GM23338 (cell line): ENCODE data around the gene DCAF10. TPM values are rescaled to one million over a fixed set of nuclear protein-coding genes. Genes with fewer than 3 reads are reported as not detected.
"Not testable (repeated sequence)": the region's sequence is repeated elsewhere in the genome, so short reads cannot be mapped to it uniquely, and the experiment has no call there.

Experiments
- ATAC-seq: fragments of 200-7000 bp; cut with Tn5 transposase; 3 replicates; pipeline ENCODE4 v1.9.1; 2020
- DNase-seq: peaks from one replicate; pipeline ENCODE4 v3.0.0-alpha.2; 2015; ENCODE audit warnings: low spot score
- H2AFZ ChIP-seq: fragments of 200-600 bp; sonication (generic); 2 replicates; pipeline ENCODE4 v1.8.0; 2016; ENCODE audit warnings: antibody characterized with exemption, mild to moderate bottlenecking, moderate library complexity
- H3F3A ChIP-seq: fragments of 200-600 bp; sonication (generic); replicated peaks from 2 replicates; pipeline ENCODE4 v1.8.0; 2017; ENCODE audit warnings: antibody characterized with exemption, mixed run types, low read depth
- H3K27ac ChIP-seq: fragments of 200-600 bp; sonication (generic); 2 replicates; pipeline ENCODE4 v1.6.1; 2016; ENCODE audit warnings: low read depth
- H3K27me3 ChIP-seq: fragments of 200-600 bp; sonication (generic); 2 replicates; pipeline ENCODE4 v1.8.0; 2016; ENCODE audit warnings: mild to moderate bottlenecking, mixed run types, moderate library complexity; ENCODE audit not compliant: insufficient read depth
- H3K36me3 ChIP-seq: fragments of 200-600 bp; sonication (generic); 2 replicates; pipeline ENCODE4 v1.8.0; 2016; ENCODE audit warnings: mild to moderate bottlenecking; ENCODE audit not compliant: insufficient read depth
- H3K4me1 ChIP-seq: fragments of 200-600 bp; sonication (generic); 2 replicates; pipeline ENCODE4 v1.8.0; 2016; ENCODE audit warnings: mild to moderate bottlenecking, moderate library complexity; ENCODE audit not compliant: insufficient read depth
- H3K4me2 ChIP-seq: fragments of 200-600 bp; sonication (generic); 2 replicates; pipeline ENCODE4 v1.7.1; 2017; ENCODE audit warnings: mixed run types
- H3K4me3 ChIP-seq: fragments of 200-600 bp; sonication (generic); 2 replicates; pipeline ENCODE4 v1.6.1; 2016; ENCODE audit warnings: mixed run types
- H3K79me2 ChIP-seq: fragments of 200-600 bp; sonication (generic); replicated peaks from 2 replicates; pipeline ENCODE4 v1.8.0; 2017; ENCODE audit warnings: mild to moderate bottlenecking; ENCODE audit not compliant: insufficient read depth
- H3K9me2 ChIP-seq: fragments of 200-600 bp; sonication (generic); 2 replicates; pipeline ENCODE4 v1.8.0; 2017; ENCODE audit not compliant: insufficient read depth
- H4K20me1 ChIP-seq: fragments of 200-600 bp; sonication (generic); replicated peaks from 2 replicates; pipeline ENCODE4 v1.8.0; 2017; ENCODE audit warnings: mild to moderate bottlenecking; ENCODE audit not compliant: insufficient read depth
- H3K27ac Mint-ChIP-seq: 2 replicates; pipeline ENCODE4 v1.8.0; 2020; ENCODE audit warnings: inconsistent platforms, mild to moderate bottlenecking, moderate library complexity, mixed read lengths
- H3K27me3 Mint-ChIP-seq: 3 replicates; pipeline ENCODE4 v1.8.0; 2022; ENCODE audit warnings: low read depth, mild to moderate bottlenecking, moderate library complexity, mixed read lengths, inconsistent platforms; ENCODE audit not compliant: insufficient read depth, poor library complexity
- H3K36me3 Mint-ChIP-seq: 3 replicates; pipeline ENCODE4 v1.8.0; 2021; ENCODE audit warnings: low read depth, mild to moderate bottlenecking, inconsistent platforms, moderate library complexity, mixed read lengths
- H3K4me1 Mint-ChIP-seq: 3 replicates; pipeline ENCODE4 v1.8.0; 2020; ENCODE audit warnings: mild to moderate bottlenecking, inconsistent platforms, mixed read lengths
- H3K4me3 Mint-ChIP-seq: 3 replicates; pipeline ENCODE4 v1.8.0; 2021; ENCODE audit warnings: moderate library complexity, mild to moderate bottlenecking, inconsistent platforms, mixed read lengths
- H3K9me3 Mint-ChIP-seq: 3 replicates; pipeline ENCODE4 v1.8.0; 2020; ENCODE audit warnings: moderate library complexity, mild to moderate bottlenecking, inconsistent platforms, mixed read lengths
- EZH2 ChIP-seq: fragments of 200-600 bp; sonication (generic); IDR thresholded peaks from one replicate; pipeline ENCODE4 v1.8.0; 2017; ENCODE audit warnings: antibody characterized with exemption, mild to moderate bottlenecking, low read depth; ENCODE audit not compliant: unreplicated experiment
- JUNB ChIP-seq: IDR thresholded peaks from one replicate; pipeline ENCODE4 v1.6.1; 2016; ENCODE audit warnings: antibody characterized with exemption; ENCODE audit not compliant: unreplicated experiment
- NANOG ChIP-seq: IDR thresholded peaks from 2 replicates; pipeline ENCODE4 v1.6.1; 2016; ENCODE audit warnings: antibody characterized with exemption, borderline replicate concordance
- POLR2AphosphoS5 ChIP-seq: IDR thresholded peaks from 2 replicates; pipeline ENCODE4 v1.6.1; 2016; ENCODE audit warnings: antibody characterized with exemption, low read depth
- STAT1 ChIP-seq: IDR thresholded peaks from one replicate; pipeline ENCODE4 v1.6.1; 2016; ENCODE audit warnings: antibody characterized with exemption; ENCODE audit not compliant: unreplicated experiment
- ZNF114 ChIP-seq: fragments of 250-450 bp; sonication (Bioruptor Pico); IDR thresholded peaks from 2 replicates; pipeline ENCODE4 v1.5.0; 2020; ENCODE audit warnings: mild to moderate bottlenecking, moderate library complexity
- ZNF331 ChIP-seq: fragments of 250-450 bp; sonication (Bioruptor Pico); IDR thresholded peaks from 2 replicates; pipeline ENCODE4 v1.5.0; 2020; ENCODE audit warnings: low read depth, mild to moderate bottlenecking, moderate library complexity
- polyA plus RNA-seq: library from polyadenylated mRNA; unstranded; fragments of >200 nt; fragmentation: Nextera tagmentation; extraction: Ambion mirVana; gene quantifications from 2 replicates; pipeline ENCODE4 v1.2.1, GENCODE V29; 2016
- total RNA-seq: library from RNA; depleted of rRNA; stranded (reverse); fragments of >200 nt; shearing (Covaris generic); gene quantifications from 2 replicates; pipeline ENCODE4 v1.2.3, GENCODE V29; 2014
- TF ChIP-seq, protein P1 (sequence below): IDR thresholded peaks from 2 replicates; pipeline ENCODE4 v1.6.1; 2016; ENCODE audit warnings: antibody characterized with exemption
- TF ChIP-seq, protein P2 (sequence below): IDR thresholded peaks from one replicate; pipeline ENCODE4 v1.6.1; 2018; ENCODE audit warnings: antibody characterized with exemption; ENCODE audit not compliant: unreplicated experiment

Gene DCAF10
- total and polyA plus RNA-seq, 2 experiments from 2014 or later = 6.6 to 11.5 TPM

DNA sequence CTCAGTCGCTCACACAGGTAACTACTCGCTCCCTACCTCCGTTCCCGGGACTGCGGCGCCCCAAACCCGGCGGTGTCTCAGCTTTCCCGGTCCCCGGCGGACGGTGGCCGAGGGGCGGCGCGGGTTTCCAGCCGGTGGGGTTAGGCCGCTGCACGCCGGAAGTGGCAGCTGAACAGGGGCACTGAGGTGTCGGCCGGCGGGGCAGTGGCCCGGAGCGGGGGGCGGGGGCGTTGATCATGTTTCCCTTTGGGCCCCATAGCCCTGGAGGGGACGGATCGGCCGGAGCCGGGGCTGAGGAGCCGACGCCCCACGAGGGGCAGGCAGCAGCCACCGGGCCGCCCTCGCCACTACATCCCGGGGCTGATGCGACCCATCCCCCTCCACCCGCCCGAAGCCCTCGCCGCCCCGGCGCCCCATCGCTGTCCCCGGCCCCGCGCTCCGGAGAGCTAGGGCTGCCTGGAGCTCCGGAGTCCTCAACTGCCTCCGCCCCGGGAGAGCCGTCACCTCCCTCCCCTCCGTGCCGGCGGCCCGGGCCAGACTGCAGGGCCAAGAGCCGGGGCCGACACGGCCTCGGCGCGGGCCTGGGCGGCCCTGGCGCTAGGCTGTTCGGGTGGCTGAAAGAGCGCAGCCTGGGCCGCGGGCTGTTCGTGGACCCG is at the start of gene DCAF10 (continued):
- 0 out of 2 replicates have a peak, but pooled peaks have one; percentile 22 for TF ChIP-seq ZNF114 (CRISPR knock-in tag)
- TF ChIP-seq STAT1 = no peak

DNA sequence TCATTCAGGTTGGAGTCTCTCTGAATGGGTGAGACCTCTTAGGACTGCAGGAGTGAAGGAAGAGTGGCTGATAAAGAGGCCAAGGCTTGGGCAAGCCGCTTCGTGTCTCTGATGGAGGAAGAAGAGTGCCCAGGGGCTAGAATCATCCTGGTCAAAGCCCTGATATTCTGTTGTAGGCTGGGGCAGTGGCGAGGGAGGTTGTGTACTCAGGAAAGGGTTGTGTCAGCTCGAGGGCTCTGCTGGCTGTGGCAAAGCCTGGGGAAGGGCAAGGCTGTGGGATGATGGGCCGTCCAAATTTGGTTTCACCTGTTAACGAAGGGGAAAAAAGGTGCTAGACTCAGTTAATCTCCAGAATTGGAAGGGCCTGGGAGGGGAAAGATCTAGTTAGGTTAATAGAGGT is 49.4 kb upstream of the DCAF10 start:
- H2AFZ ChIP-seq = peak overlapping the region; percentile 88
- H3K36me3 Mint-ChIP-seq = peaks cover 5% of the 10 kb centered on the region; the same call in 1 of the 3 replicates
- no peaks in the 10 kb centered on the region for H3F3A ChIP-seq
- H3K27ac Mint-ChIP-seq = no peak overlapping the region; the same call in 1 of the 2 replicates
- 0 out of 2 replicates have a peak, but pooled peaks cover 3% of the 10 kb centered on the region for H4K20me1 ChIP-seq
- H3K4me1 ChIP-seq = peaks cover 6% of the 10 kb centered on the region; the same call in 1 of the 2 replicates
- no peak overlapping the region for H3K4me3 ChIP-seq
- H3K4me1 Mint-ChIP-seq = peaks cover 9% of the 10 kb centered on the region; the same call in 2 of the 3 replicates
- no peak overlapping the region for H3K4me3 Mint-ChIP-seq
- H3K9me3 Mint-ChIP-seq = peaks cover 6% of the 10 kb centered on the region; the same call in 2 of the 3 replicates
- H3K9me2 ChIP-seq = peaks cover 6% of the 10 kb centered on the region; the same call in 1 of the 2 replicates
- no peak overlapping the region for H3K27ac ChIP-seq
- H3K79me2 ChIP-seq = 0 out of 2 replicates have a peak, but pooled peaks cover 3% of the 10 kb centered on the region
- ATAC-seq (no peak), DNase-seq (no peak)
- no peaks in the 10 kb centered on the region for H3K36me3 ChIP-seq
- H3K27me3 ChIP-seq = no peaks in the 10 kb centered on the region
- peaks cover 7% of the 10 kb centered on the region for H3K27me3 Mint-ChIP-seq
- TF ChIP-seq NANOG (no peak), ZNF331 (CRISPR knock-in tag) (no peak), POLR2AphosphoS5 (no peak), JUNB (no peak), EZH2 (no peak)
- TF ChIP-seq, protein P1, sequence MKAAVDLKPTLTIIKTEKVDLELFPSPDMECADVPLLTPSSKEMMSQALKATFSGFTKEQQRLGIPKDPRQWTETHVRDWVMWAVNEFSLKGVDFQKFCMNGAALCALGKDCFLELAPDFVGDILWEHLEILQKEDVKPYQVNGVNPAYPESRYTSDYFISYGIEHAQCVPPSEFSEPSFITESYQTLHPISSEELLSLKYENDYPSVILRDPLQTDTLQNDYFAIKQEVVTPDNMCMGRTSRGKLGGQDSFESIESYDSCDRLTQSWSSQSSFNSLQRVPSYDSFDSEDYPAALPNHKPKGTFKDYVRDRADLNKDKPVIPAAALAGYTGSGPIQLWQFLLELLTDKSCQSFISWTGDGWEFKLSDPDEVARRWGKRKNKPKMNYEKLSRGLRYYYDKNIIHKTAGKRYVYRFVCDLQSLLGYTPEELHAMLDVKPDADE = no peak
- TF ChIP-seq, protein P2, sequence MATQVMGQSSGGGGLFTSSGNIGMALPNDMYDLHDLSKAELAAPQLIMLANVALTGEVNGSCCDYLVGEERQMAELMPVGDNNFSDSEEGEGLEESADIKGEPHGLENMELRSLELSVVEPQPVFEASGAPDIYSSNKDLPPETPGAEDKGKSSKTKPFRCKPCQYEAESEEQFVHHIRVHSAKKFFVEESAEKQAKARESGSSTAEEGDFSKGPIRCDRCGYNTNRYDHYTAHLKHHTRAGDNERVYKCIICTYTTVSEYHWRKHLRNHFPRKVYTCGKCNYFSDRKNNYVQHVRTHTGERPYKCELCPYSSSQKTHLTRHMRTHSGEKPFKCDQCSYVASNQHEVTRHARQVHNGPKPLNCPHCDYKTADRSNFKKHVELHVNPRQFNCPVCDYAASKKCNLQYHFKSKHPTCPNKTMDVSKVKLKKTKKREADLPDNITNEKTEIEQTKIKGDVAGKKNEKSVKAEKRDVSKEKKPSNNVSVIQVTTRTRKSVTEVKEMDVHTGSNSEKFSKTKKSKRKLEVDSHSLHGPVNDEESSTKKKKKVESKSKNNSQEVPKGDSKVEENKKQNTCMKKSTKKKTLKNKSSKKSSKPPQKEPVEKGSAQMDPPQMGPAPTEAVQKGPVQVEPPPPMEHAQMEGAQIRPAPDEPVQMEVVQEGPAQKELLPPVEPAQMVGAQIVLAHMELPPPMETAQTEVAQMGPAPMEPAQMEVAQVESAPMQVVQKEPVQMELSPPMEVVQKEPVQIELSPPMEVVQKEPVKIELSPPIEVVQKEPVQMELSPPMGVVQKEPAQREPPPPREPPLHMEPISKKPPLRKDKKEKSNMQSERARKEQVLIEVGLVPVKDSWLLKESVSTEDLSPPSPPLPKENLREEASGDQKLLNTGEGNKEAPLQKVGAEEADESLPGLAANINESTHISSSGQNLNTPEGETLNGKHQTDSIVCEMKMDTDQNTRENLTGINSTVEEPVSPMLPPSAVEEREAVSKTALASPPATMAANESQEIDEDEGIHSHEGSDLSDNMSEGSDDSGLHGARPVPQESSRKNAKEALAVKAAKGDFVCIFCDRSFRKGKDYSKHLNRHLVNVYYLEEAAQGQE = no peak
- H3K4me2 ChIP-seq = no peak overlapping the region

DNA sequence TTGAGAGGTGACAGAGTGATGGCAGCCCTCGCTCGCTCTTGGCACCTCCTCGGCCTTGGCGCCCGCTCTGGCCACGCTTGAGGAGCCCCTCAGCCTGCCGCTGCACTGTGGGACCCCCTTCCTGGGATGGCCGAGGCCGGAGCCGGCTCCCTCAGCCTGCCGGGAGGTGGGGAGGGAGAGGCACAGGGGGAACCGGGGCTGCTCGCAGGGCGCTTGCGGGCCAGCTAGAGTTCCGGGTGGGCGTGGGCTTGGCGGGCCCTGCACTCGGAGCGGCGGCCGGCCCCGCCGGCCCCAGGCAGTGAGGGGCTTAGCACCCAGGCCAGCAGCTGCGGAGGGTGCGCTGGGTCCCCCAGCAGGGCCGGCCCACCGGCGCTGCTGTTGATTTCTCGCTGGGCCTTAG is 48.9 kb upstream of the DCAF10 start:
- not testable (repeated sequence) for H4K20me1 ChIP-seq, H3K36me3 ChIP-seq, H3K27me3 ChIP-seq, H3K4me3 Mint-ChIP-seq, H3K4me1 ChIP-seq, ATAC-seq, H3K4me1 Mint-ChIP-seq, H3K4me2 ChIP-seq, H3K79me2 ChIP-seq, H3K27me3 Mint-ChIP-seq, H3K4me3 ChIP-seq, H3K27ac Mint-ChIP-seq, DNase-seq, H3K27ac ChIP-seq, H3K9me2 ChIP-seq, H3K36me3 Mint-ChIP-seq, H3K9me3 Mint-ChIP-seq, H3F3A ChIP-seq
- H2AFZ ChIP-seq = peak overlapping the region; percentile 88

DNA sequence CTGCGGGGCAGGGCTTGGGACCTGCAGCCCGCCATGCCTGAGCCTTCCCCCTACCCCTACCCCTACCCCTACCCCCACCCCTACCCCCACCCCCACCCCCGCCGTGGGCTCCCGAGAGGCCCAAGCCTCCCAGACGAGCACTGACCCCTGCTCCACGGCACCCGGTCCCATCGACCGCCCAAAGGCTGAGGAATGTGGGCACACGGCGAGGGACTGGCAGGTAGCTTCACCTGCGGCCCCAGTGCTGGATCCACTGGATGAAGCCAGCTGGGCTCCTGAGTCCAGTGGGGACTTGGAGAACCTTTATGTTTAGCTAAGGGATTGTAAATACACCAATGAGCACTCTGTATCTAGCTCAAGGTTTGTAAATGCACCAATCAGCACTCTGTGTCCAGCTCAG is 48.5 kb upstream of the DCAF10 start:
- not testable (repeated sequence) for H4K20me1 ChIP-seq, H3K79me2 ChIP-seq, DNase-seq, H3K27ac ChIP-seq, H3F3A ChIP-seq, H3K27ac Mint-ChIP-seq, H3K4me3 ChIP-seq, H3K4me3 Mint-ChIP-seq, H3K4me2 ChIP-seq, H3K27me3 Mint-ChIP-seq, H3K9me2 ChIP-seq, H2AFZ ChIP-seq, H3K9me3 Mint-ChIP-seq, H3K4me1 ChIP-seq, H3K36me3 Mint-ChIP-seq, H3K4me1 Mint-ChIP-seq, ATAC-seq, H3K27me3 ChIP-seq, H3K36me3 ChIP-seq
